ENCODE results near the gene ALKAL2. TPM values are rescaled to one million over a fixed set of nuclear protein-coding genes. Genes with fewer than 3 reads are reported as not detected.

ALKAL2 gene
- total and polyA plus RNA-seq, 9 of the 15 experiments (the other 6 are each of a cell fraction or from before 2014, with no cell fraction given): not detected

DNA sequence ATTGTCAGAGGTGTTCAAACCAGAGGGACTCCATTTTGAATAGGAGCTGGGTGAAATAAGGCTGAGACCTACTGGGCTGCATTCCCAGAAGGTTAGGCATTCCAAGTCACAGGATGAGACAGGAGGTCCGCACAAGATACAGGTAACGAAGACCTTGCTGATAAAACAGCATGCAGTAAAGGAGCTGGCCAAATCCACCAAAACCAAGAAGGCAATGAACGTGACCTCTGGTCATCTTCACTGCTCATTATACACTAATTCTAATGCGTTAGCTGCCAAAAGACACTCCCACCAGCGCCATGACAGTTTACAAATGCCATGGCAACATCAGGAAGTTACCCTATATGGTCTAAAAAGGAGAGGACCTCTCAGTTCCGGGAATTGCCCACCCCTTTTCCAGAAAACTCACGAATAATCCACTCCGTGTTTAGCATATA is 34.7 kb downstream of the ALKAL2 start (continued):
- TF ChIP-seq, protein P1, sequence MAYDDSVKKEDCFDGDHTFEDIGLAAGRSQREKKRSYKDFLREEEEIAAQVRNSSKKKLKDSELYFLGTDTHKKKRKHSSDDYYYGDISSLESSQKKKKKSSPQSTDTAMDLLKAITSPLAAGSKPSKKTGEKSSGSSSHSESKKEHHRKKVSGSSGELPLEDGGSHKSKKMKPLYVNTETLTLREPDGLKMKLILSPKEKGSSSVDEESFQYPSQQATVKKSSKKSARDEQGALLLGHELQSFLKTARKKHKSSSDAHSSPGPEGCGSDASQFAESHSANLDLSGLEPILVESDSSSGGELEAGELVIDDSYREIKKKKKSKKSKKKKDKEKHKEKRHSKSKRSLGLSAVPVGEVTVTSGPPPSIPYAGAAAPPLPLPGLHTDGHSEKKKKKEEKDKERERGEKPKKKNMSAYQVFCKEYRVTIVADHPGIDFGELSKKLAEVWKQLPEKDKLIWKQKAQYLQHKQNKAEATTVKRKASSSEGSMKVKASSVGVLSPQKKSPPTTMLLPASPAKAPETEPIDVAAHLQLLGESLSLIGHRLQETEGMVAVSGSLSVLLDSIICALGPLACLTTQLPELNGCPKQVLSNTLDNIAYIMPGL (CRISPR knock-in tag; IDR thresholded peaks at IDR 0.05): no peak
- TF ChIP-seq ZNF639 (CRISPR knock-in tag; conservative IDR thresholded peaks at IDR 0.05 in 1 of 2, IDR thresholded peaks at IDR 0.05 in 1 of 2) (peak in 1 of 2 experiments; percentile 51; a peak in 1 of 4 replicates), FOXP1 (CRISPR knock-in tag; IDR thresholded peaks at IDR 0.05) (no peak), SMARCE1 (IDR thresholded peaks at IDR 0.05) (no peak), ARID2 (IDR thresholded peaks at IDR 0.05) (no peak), ZNF347 (CRISPR knock-in tag; IDR thresholded peaks at IDR 0.05; ENCODE audit: low read depth) (no peak), KDM4B (IDR thresholded peaks at IDR 0.05; ENCODE audit: borderline replicate concordance in 2 of 2, low read depth in 1 of 2) (no peak), BRCA1 (IDR thresholded peaks at IDR 0.05) (no peak), BRCA1 (CRISPR knock-in tag; IDR thresholded peaks at IDR 0.05) (no peak), SNRNP70 (optimal IDR thresholded peaks at IDR 0.05; ENCODE audit: low read depth, low read length) (no peak), ELF2 (CRISPR knock-in tag; IDR thresholded peaks at IDR 0.05) (no peak), ZNF197 (CRISPR knock-in tag; IDR thresholded peaks at IDR 0.05; ENCODE audit: low read depth) (no peak), HDAC6 (IDR thresholded peaks at IDR 0.05; ENCODE audit: low read depth, low read length) (no peak), TFAM (CRISPR knock-in tag; conservative IDR thresholded peaks at IDR 0.05) (no peak), CBX1 (IDR thresholded peaks at IDR 0.05; ENCODE audit: low read depth) (no peak), SRSF3 (IDR thresholded peaks at IDR 0.05; ENCODE audit: insufficient read depth, low read length) (no peak), RFX1 (IDR thresholded peaks at IDR 0.05) (peak; percentile 89), GTF2F1 (IDR thresholded peaks at IDR 0.05; ENCODE audit: low read depth, low read length) (no peak), CTCFL (IDR thresholded peaks at IDR 0.05; ENCODE audit: borderline replicate concordance, insufficient read depth, low read depth, low read length, poor library complexity, severe bottlenecking) (no peak)
- TF ChIP-seq, protein P2, sequence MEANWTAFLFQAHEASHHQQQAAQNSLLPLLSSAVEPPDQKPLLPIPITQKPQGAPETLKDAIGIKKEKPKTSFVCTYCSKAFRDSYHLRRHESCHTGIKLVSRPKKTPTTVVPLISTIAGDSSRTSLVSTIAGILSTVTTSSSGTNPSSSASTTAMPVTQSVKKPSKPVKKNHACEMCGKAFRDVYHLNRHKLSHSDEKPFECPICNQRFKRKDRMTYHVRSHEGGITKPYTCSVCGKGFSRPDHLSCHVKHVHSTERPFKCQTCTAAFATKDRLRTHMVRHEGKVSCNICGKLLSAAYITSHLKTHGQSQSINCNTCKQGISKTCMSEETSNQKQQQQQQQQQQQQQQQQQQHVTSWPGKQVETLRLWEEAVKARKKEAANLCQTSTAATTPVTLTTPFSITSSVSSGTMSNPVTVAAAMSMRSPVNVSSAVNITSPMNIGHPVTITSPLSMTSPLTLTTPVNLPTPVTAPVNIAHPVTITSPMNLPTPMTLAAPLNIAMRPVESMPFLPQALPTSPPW (CRISPR knock-in tag; IDR thresholded peaks at IDR 0.05): no peak
- TF ChIP-seq, protein P3, sequence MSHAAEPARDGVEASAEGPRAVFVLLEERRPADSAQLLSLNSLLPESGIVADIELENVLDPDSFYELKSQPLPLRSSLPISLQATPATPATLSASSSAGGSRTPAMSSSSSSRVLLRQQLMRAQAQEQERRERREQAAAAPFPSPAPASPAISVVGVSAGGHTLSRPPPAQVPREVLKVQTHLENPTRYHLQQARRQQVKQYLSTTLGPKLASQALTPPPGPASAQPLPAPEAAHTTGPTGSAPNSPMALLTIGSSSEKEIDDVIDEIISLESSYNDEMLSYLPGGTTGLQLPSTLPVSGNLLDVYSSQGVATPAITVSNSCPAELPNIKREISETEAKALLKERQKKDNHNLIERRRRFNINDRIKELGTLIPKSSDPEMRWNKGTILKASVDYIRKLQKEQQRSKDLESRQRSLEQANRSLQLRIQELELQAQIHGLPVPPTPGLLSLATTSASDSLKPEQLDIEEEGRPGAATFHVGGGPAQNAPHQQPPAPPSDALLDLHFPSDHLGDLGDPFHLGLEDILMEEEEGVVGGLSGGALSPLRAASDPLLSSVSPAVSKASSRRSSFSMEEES (CRISPR knock-in tag; IDR thresholded peaks at IDR 0.05): no peak
